ENCODE results near the gene WDR89. TPM values are rescaled to one million over a fixed set of nuclear protein-coding genes. Genes with fewer than 3 reads are reported as not detected.
A peak's percentile ranks its signal among the peaks of the same experiment; 100 is the strongest.

The WDR89 gene
- total RNA-seq, 2 donors from 2014 or later, result 2.6 to 7.3 TPM

DNA sequence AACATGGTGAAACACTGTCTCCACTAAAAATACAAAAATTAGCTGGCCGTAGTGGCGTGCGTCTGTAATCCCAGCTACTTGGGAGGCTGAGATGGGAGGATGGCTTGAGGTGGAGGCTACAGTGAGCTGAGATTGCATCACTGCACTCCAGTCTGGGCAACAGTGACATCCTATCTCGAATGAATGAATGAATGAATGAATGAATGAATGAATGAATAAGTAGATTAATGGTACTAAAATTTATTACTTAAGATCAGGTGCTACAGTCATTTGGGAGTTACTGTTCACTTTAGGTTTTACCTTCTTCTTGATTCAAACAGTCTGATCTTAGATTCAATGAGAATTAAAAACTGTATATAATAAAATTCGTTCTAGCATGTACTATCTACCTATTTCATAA, 31.6 kb upstream of the WDR89 start:
- TF ChIP-seq, protein P1, sequence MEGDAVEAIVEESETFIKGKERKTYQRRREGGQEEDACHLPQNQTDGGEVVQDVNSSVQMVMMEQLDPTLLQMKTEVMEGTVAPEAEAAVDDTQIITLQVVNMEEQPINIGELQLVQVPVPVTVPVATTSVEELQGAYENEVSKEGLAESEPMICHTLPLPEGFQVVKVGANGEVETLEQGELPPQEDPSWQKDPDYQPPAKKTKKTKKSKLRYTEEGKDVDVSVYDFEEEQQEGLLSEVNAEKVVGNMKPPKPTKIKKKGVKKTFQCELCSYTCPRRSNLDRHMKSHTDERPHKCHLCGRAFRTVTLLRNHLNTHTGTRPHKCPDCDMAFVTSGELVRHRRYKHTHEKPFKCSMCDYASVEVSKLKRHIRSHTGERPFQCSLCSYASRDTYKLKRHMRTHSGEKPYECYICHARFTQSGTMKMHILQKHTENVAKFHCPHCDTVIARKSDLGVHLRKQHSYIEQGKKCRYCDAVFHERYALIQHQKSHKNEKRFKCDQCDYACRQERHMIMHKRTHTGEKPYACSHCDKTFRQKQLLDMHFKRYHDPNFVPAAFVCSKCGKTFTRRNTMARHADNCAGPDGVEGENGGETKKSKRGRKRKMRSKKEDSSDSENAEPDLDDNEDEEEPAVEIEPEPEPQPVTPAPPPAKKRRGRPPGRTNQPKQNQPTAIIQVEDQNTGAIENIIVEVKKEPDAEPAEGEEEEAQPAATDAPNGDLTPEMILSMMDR (IDR thresholded peaks at IDR 0.05), result no peak
- no peak for TF ChIP-seq POLR2A (IDR thresholded peaks at IDR 0.05)

DNA sequence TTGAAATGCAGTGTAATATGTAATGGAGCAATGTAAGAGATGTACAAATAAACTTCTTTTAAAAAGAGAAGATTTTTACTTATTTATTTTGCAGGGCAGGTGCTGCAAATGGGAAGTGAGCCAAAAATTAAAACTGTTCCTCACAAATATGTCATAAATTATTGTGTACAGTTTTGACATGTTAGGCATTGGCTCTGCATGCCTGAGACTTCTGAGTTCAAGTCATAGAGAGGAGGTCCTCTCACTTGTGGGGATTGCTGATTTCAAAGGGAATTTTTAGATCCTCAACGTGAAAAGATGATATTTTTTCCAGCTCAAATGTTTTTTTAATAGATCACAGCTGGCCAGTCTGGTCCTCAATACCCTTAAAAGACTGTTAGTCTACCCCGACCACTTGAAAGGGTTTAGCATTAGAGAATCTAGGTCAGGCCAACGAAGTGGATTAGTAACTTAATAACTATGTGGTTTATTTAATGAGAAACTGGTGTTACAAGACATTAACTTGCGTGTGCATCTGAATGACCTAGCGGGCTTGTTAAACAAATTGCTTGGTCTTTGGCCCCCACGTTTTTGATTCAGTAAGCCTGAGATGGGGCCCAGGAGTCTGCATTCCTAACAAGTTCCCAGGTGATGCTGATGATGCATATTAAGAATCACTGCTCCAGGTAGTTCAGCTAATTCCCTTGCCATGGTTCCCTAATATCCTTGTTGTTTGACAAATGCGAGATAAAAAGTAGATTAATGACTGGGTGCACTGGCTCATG, 30.9 kb upstream of the WDR89 start:
- Histone ChIP-seq H3K27me3 (no peaks in the 10 kb centered on the region), H3K9me3 (no peaks in the 10 kb centered on the region), H3K4me3 (no peak overlapping the region), H3K36me3 (replicated peaks in 1 of 2; ENCODE audit: insufficient read depth in 1 of 2, low read depth in 2 of 2) (no peaks in the 10 kb centered on the region), H3K27ac (peak overlapping the region; percentile 17 to 69 (median 54)), H3K4me1 (peaks cover 27% of the 10 kb centered on the region)
- DNase-seq, result peak in 3 of 4 donors; percentile 30 to 60 (median 39)
- no peak for TF ChIP-seq POLR2A (IDR thresholded peaks at IDR 0.05)
- TF ChIP-seq, protein P1 (IDR thresholded peaks at IDR 0.05), result peak in 1 of 7 experiments; percentile 8
- ATAC-seq, result peak; percentile 67
- 30 to 39% methylated on average over 7 of the region's 7 CpGs for WGBS, 2 donors
- intact Hi-C loops (cut with DNase I), result no loop called here

More for the DNA sequence above, 31.6 kb upstream of the WDR89 start:
- DNase-seq (no peak), ATAC-seq (no peak)
- no peaks in the 10 kb centered on the region for H3K27me3 ChIP-seq
- H3K4me3 ChIP-seq, result no peak overlapping the region
- peak overlapping the region in 3 of 4 donors; percentile 47 to 69 (median 60) for H3K27ac ChIP-seq
- no peaks in the 10 kb centered on the region for H3K36me3 ChIP-seq (replicated peaks in 1 of 2; ENCODE audit: insufficient read depth in 1 of 2, low read depth in 2 of 2)
- intact Hi-C loops (cut with DNase I), result no loop called here
- H3K4me1 ChIP-seq, result peaks cover 27% of the 10 kb centered on the region
- 45 to 66% methylated on average over 5 of the region's 5 CpGs for WGBS, 2 donors
- no peaks in the 10 kb centered on the region for H3K9me3 ChIP-seq

GRCh38 chr14:63671987-63672386, 30.3 kb upstream of the WDR89 start:
- peak in 1 of 4 donors; percentile 20 for DNase-seq
- no peak for TF ChIP-seq POLR2A (IDR thresholded peaks at IDR 0.05)
- TF ChIP-seq, protein P1 (IDR thresholded peaks at IDR 0.05), result no peak

GRCh38 chr14:63670692-63671091, 29.0 kb upstream of the WDR89 start:
- intact Hi-C loops (cut with DNase I), result no loop called here
- Histone ChIP-seq H3K4me1 (peaks cover 27% of the 10 kb centered on the region), H3K27me3 (no peaks in the 10 kb centered on the region), H3K4me3 (no peak overlapping the region), H3K9me3 (no peaks in the 10 kb centered on the region), H3K27ac (peak overlapping the region in 3 of 4 donors; percentile 28 to 69 (median 47)), H3K36me3 (replicated peaks in 1 of 2; ENCODE audit: insufficient read depth in 1 of 2, low read depth in 2 of 2) (no peaks in the 10 kb centered on the region)
- DNase-seq, result no peak
- peak; percentile 69 for ATAC-seq
- TF ChIP-seq, protein P1 (IDR thresholded peaks at IDR 0.05), result no peak
- TF ChIP-seq POLR2A (IDR thresholded peaks at IDR 0.05), result no peak

More at GRCh38 chr14:63671987-63672386, 30.3 kb upstream of the WDR89 start:
- peak overlapping the region; percentile 17 to 69 (median 50) for H3K27ac ChIP-seq
- 3 to 27% methylated on average over 3 of the region's 3 CpGs for WGBS, 2 donors
- H3K4me1 ChIP-seq, result peaks cover 27% of the 10 kb centered on the region
- H3K36me3 ChIP-seq (replicated peaks in 1 of 2; ENCODE audit: insufficient read depth in 1 of 2, low read depth in 2 of 2), result no peaks in the 10 kb centered on the region
- intact Hi-C loops (cut with DNase I), result no loop called here
- H3K27me3 ChIP-seq, result no peaks in the 10 kb centered on the region
- no peak overlapping the region for H3K4me3 ChIP-seq
- H3K9me3 ChIP-seq, result no peaks in the 10 kb centered on the region
- peak; percentile 56 for ATAC-seq

All from body of pancreas (tissue), 4 donors.